ENCODE data around the gene CPD.

The CPD gene

GRCh38 chr17:30389756-30390300 is 11.1 kb downstream of the CPD start:
- H3K4me3 ChIP-seq (ENCODE audit: low read depth, low read length) = no peak overlapping the region
- H3K79me2 ChIP-seq (ENCODE audit: control insufficient read depth, insufficient read depth, low read length, unreplicated experiment) = no peaks in the 10 kb centered on the region
- no peak overlapping the region for H2AFZ ChIP-seq (ENCODE audit: low read length, unreplicated experiment)
- peak overlapping the region; percentile 20 for H3K27ac ChIP-seq (ENCODE audit: low read depth, low read length)
- H3K4me1 ChIP-seq (ENCODE audit: control insufficient read depth, insufficient read depth, low read length, unreplicated experiment) = no peaks in the 10 kb centered on the region
- peaks cover 5% of the 10 kb centered on the region; the same call in 1 of the 2 replicates for H3K36me3 ChIP-seq (ENCODE audit: insufficient read depth, low read length)
- no peaks in the 10 kb centered on the region for H3K27me3 ChIP-seq (ENCODE audit: insufficient read depth, low read length)

DNA sequence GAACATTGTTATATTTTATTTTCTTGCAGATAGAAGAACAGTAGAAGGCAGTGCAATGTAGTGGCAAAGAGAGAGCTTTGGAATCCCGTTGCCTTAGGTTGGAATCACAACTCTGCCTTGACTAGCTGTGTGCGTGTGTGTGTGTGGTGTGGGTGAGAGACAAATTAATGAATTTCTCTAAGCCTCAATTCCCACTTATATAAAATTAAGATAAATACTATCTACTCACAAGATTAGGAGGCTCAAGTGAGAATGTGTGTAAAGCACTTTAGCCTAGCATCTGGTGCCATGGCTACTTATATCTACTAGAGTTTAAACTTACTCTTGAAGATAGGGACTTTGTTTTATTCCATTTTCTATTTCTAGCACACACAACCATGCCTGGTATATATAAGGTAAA is 12.8 kb downstream of the CPD start:
- Histone ChIP-seq H3K27me3 (ENCODE audit: insufficient read depth, low read length) (no peaks in the 10 kb centered on the region), H3K36me3 (ENCODE audit: insufficient read depth, low read length) (peaks cover 3% of the 10 kb centered on the region; the same call in 1 of the 2 replicates), H3K27ac (ENCODE audit: low read depth, low read length) (no peak overlapping the region)

GRCh38 chr17:30393491-30393890 is 14.8 kb downstream of the CPD start:
- Histone ChIP-seq H3K4me3 (ENCODE audit: low read depth, low read length) (no peak overlapping the region), H3K27me3 (ENCODE audit: insufficient read depth, low read length) (no peaks in the 10 kb centered on the region), H3K79me2 (ENCODE audit: control insufficient read depth, insufficient read depth, low read length, unreplicated experiment) (no peaks in the 10 kb centered on the region), H2AFZ (ENCODE audit: low read length, unreplicated experiment) (no peak overlapping the region), H3K27ac (ENCODE audit: low read depth, low read length) (no peak overlapping the region), H3K4me1 (ENCODE audit: control insufficient read depth, insufficient read depth, low read length, unreplicated experiment) (no peaks in the 10 kb centered on the region), H3K36me3 (ENCODE audit: insufficient read depth, low read length) (no peaks in the 10 kb centered on the region)

More for the DNA sequence above, 12.8 kb downstream of the CPD start:
- no peaks in the 10 kb centered on the region for H3K4me1 ChIP-seq (ENCODE audit: control insufficient read depth, insufficient read depth, low read length, unreplicated experiment)
- no peak overlapping the region for H3K4me3 ChIP-seq (ENCODE audit: low read depth, low read length)
- no peak overlapping the region for H2AFZ ChIP-seq (ENCODE audit: low read length, unreplicated experiment)
- no peaks in the 10 kb centered on the region for H3K79me2 ChIP-seq (ENCODE audit: control insufficient read depth, insufficient read depth, low read length, unreplicated experiment)

GRCh38 chr17:30393911-30394867 is 15.5 kb downstream of the CPD start:
- H3K4me1 ChIP-seq (ENCODE audit: control insufficient read depth, insufficient read depth, low read length, unreplicated experiment) = no peaks in the 10 kb centered on the region
- H3K27me3 ChIP-seq (ENCODE audit: insufficient read depth, low read length) = no peaks in the 10 kb centered on the region
- no peak overlapping the region for H2AFZ ChIP-seq (ENCODE audit: low read length, unreplicated experiment)
- H3K79me2 ChIP-seq (ENCODE audit: control insufficient read depth, insufficient read depth, low read length, unreplicated experiment) = no peaks in the 10 kb centered on the region
- no peaks in the 10 kb centered on the region for H3K36me3 ChIP-seq (ENCODE audit: insufficient read depth, low read length)
- no peak overlapping the region for H3K27ac ChIP-seq (ENCODE audit: low read depth, low read length)
- no peak overlapping the region for H3K4me3 ChIP-seq (ENCODE audit: low read depth, low read length)

DNA sequence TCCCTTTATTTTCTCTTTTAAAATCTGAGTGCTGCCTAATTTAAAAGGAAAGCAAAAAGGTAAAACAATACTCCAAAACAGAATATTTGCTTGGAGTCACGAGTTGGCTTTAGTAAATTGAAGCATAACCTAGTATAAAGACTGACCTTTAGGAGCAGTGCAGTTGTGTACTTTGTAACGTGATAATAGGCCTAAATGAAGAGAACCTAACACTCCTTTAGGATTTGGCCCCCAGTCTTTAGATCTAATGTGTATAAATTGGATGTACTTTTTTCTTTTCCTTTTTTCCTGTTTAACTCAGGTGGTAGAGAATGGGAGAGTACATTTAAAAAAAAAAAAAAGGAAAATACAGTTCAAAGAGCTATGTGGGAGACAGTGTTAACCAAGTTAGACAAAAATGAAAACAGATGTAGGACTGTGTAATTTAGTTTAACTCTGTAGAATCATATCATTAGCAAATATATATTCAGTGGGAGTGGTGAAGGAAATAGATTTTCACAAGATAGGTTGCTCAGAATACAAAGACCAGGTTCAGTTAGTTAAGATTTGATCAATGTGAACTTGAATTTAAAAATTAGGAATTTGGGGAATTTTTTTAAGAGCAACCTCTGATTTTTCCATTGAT is 16.8 kb downstream of the CPD start:
- H2AFZ ChIP-seq (ENCODE audit: low read length, unreplicated experiment) = no peak overlapping the region

GRCh38 chr17:30396129-30396528 is 17.4 kb downstream of the CPD start:
- no peak overlapping the region for H3K4me3 ChIP-seq (ENCODE audit: low read depth, low read length)
- no peaks in the 10 kb centered on the region for H3K79me2 ChIP-seq (ENCODE audit: control insufficient read depth, insufficient read depth, low read length, unreplicated experiment)
- no peak overlapping the region for H2AFZ ChIP-seq (ENCODE audit: low read length, unreplicated experiment)
- no peaks in the 10 kb centered on the region for H3K27me3 ChIP-seq (ENCODE audit: insufficient read depth, low read length)
- H3K36me3 ChIP-seq (ENCODE audit: insufficient read depth, low read length) = no peaks in the 10 kb centered on the region
- H3K4me1 ChIP-seq (ENCODE audit: control insufficient read depth, insufficient read depth, low read length, unreplicated experiment) = no peaks in the 10 kb centered on the region
- no peak overlapping the region for H3K27ac ChIP-seq (ENCODE audit: low read depth, low read length)

More for the DNA sequence above, 16.8 kb downstream of the CPD start:
- Histone ChIP-seq H3K4me1 (ENCODE audit: control insufficient read depth, insufficient read depth, low read length, unreplicated experiment) (no peaks in the 10 kb centered on the region), H3K27me3 (ENCODE audit: insufficient read depth, low read length) (no peaks in the 10 kb centered on the region), H3K4me3 (ENCODE audit: low read depth, low read length) (no peak overlapping the region), H3K36me3 (ENCODE audit: insufficient read depth, low read length) (no peaks in the 10 kb centered on the region), H3K79me2 (ENCODE audit: control insufficient read depth, insufficient read depth, low read length, unreplicated experiment) (no peaks in the 10 kb centered on the region), H3K27ac (ENCODE audit: low read depth, low read length) (no peak overlapping the region)

DNA sequence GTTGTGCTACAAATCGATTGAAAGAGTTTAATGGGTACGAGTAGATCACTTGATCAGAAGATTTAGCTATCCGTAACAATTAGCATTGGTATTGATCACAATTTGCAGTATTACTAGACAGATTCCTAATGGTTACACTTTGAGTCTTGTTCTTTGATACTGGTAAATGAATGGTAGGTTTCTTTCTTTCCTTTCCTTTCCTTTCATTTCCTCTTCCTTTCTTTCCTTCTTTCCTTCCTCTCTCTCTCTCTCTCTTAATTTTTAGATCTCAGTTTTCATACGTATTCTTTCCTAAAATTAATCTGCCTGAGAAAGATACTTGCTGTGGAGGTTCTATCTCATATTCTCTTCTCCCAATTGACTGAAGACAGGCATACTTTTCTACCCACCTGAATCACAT is 17.9 kb downstream of the CPD start:
- H3K36me3 ChIP-seq (ENCODE audit: insufficient read depth, low read length) = no peaks in the 10 kb centered on the region
- H3K79me2 ChIP-seq (ENCODE audit: control insufficient read depth, insufficient read depth, low read length, unreplicated experiment) = no peaks in the 10 kb centered on the region
- no peak overlapping the region for H3K4me3 ChIP-seq (ENCODE audit: low read depth, low read length)
- H3K4me1 ChIP-seq (ENCODE audit: control insufficient read depth, insufficient read depth, low read length, unreplicated experiment) = no peaks in the 10 kb centered on the region
- H3K27ac ChIP-seq (ENCODE audit: low read depth, low read length) = no peak overlapping the region
- no peak overlapping the region for H2AFZ ChIP-seq (ENCODE audit: low read length, unreplicated experiment)
- no peaks in the 10 kb centered on the region for H3K27me3 ChIP-seq (ENCODE audit: insufficient read depth, low read length)

DNA sequence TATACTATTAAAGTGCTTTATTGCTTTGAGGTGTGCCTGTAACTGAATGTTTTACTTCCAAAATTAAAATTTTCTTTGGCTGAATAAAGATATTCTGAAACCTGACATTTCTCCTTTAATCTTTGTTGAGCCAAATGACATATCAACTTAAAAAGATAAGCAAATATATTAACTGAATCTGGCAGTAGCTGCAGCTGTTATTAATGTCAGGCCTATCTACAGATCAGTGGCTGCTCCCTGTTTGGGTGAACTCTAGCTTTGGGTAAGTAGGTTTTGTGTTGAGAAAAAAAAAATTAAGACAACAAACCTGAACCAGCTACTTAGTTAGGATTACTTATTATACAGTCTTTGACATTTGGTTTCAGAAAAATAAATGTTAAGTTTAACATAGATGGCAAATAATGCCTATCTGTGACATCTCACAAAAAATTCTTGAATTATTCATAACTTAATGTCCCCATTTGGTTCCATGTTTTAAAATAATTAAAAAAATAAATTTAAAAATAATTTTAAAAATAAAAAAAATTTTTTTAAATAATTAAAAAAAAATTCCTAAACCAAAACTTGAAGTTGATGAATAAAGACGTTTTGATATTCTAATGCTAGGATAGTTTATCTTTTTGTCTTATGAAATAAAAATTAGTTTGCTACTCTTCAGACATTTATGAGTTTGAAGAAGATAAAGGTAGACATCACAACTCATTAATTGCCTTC is 19.8 kb downstream of the CPD start:
- Histone ChIP-seq H3K27ac (ENCODE audit: low read depth, low read length) (no peak overlapping the region), H3K79me2 (ENCODE audit: control insufficient read depth, insufficient read depth, low read length, unreplicated experiment) (no peaks in the 10 kb centered on the region), H3K36me3 (ENCODE audit: insufficient read depth, low read length) (peaks cover 5% of the 10 kb centered on the region; the same call in 1 of the 2 replicates), H2AFZ (ENCODE audit: low read length, unreplicated experiment) (no peak overlapping the region), H3K27me3 (ENCODE audit: insufficient read depth, low read length) (no peaks in the 10 kb centered on the region), H3K4me1 (ENCODE audit: control insufficient read depth, insufficient read depth, low read length, unreplicated experiment) (no peaks in the 10 kb centered on the region), H3K4me3 (ENCODE audit: low read depth, low read length) (no peak overlapping the region)

- Histone ChIP-seq H3K27me3 (ENCODE audit: insufficient read depth, low read length) (no peaks in the 10 kb centered on the region), H3K36me3 (ENCODE audit: insufficient read depth, low read length) (peaks cover 8% of the 10 kb centered on the region; the same call in 1 of the 2 replicates), H3K79me2 (ENCODE audit: control insufficient read depth, insufficient read depth, low read length, unreplicated experiment) (no peaks in the 10 kb centered on the region), H2AFZ (ENCODE audit: low read length, unreplicated experiment) (no peak overlapping the region), H3K4me1 (ENCODE audit: control insufficient read depth, insufficient read depth, low read length, unreplicated experiment) (peaks cover 6% of the 10 kb centered on the region), H3K4me3 (ENCODE audit: low read depth, low read length) (no peak overlapping the region), H3K27ac (ENCODE audit: low read depth, low read length) (no peak overlapping the region)
Observed at GRCh38 chr17:30401097-30401496, 22.4 kb downstream of the CPD start.

- peak overlapping the region; percentile 1; the same call in 1 of the 2 replicates for H3K27ac ChIP-seq (ENCODE audit: low read depth, low read length)
- H3K4me1 ChIP-seq (ENCODE audit: control insufficient read depth, insufficient read depth, low read length, unreplicated experiment) = peaks cover 6% of the 10 kb centered on the region
- H3K27me3 ChIP-seq (ENCODE audit: insufficient read depth, low read length) = no peaks in the 10 kb centered on the region
- no peak overlapping the region for H2AFZ ChIP-seq (ENCODE audit: low read length, unreplicated experiment)
- no peak overlapping the region for H3K4me3 ChIP-seq (ENCODE audit: low read depth, low read length)
- no peaks in the 10 kb centered on the region for H3K79me2 ChIP-seq (ENCODE audit: control insufficient read depth, insufficient read depth, low read length, unreplicated experiment)
- H3K36me3 ChIP-seq (ENCODE audit: insufficient read depth, low read length) = peaks cover 8% of the 10 kb centered on the region; the same call in 1 of the 2 replicates
Observed at GRCh38 chr17:30405161-30405560, 26.4 kb downstream of the CPD start.

Data from ACC112 (cell line).